ENCODE measurements around the gene MSI2.
A peak's percentile ranks its signal among the peaks of the same experiment; 100 is the strongest.

Gene MSI2

DNA sequence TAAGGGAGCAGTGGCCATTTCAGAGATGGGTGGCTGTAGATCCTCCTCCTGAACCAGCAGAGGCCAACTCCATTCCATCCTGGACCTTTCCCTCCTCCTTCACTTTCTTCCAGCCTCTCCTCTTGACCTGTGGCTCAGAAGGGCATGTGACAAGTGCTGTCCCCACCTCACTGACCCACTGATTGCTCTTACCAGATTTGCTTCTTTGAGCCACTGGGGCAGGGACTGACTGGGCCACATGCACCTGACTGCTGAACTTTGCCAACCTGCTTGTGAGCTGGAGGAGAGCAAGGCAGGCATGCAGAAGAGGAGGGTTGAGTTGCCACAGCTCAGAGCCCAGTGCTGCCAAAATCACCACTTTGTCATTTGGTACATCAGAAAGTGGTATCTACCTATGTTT is 68.3 kb downstream of the MSI2 start:
- DNase-seq, result no peak

DNA sequence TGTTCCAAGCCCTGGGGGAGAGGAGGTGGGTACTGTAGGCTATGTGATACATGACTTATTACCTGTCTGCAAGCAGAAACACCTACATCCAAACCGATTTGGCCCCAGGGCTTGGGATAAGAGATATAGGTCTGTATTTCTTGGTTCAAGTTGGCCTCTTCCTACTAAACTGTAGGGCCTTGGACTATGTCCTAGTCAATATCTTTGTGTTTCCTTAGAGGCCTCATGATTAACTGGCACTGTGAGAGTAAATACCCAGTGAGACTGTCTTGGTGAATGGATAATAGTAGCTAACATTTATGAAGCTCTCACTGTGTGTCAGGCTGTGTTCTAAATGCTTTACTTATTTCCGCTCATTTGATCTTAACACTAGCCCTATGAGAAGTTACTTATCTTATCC is 70.0 kb downstream of the MSI2 start:
- no peak for DNase-seq

DNA sequence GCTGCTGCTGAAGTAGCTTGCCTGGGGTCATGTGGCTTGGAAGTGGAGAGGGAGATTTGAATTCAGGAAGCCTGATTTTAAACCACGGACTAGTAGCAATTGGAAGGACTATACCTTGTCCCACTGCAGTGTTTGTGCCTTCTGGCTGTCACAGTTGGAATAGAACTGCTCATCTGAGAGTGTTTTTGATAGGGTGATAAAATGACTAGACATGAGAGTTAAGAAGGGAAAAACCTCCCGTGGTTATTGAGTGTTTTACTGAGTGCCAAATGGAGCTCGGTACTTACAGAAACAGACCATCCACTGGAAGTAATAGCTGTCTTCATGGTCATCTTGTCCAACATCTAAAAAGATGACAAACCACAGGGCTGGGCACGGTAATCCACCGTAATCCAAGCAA is 70.4 kb downstream of the MSI2 start:
- no peak for DNase-seq

DNA sequence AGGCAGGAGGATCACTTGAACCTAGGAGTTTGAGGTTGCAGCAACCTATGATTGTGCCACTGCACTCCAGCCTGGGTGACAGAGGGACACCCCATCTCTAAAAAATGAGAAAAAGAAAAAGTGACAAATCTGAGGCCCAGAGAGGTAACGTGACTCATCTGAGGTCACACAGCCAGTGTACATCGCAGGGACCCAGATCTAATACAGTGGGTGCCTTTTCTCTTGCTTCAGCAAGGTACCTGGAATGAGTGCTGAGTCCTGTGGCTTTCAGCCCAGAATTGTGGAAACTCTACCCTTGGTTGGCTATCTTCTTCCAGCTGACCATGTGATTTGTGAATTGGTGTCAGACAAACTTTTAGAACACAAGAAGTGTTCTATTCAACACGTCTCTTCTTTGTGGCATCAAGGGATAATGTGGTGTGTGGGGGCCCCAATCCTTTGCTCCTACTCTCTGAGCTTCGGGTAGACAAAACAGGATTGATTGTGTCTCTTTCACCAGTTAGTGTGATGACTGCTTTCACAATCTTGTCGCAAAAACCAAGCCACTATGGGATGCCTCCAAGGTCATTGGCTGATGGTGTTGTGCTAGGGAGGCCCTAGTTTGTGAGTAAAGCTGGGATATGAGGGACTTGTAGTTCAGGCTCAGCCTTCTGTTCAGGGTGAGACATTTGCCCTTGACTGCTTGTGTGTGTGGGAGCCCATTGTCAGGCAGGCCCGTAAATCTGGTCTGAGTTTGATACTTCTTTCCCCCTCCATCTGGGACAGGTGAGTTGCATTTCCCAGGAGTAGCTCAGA is 71.0 kb downstream of the MSI2 start:
- DNase-seq, result no peak

DNA sequence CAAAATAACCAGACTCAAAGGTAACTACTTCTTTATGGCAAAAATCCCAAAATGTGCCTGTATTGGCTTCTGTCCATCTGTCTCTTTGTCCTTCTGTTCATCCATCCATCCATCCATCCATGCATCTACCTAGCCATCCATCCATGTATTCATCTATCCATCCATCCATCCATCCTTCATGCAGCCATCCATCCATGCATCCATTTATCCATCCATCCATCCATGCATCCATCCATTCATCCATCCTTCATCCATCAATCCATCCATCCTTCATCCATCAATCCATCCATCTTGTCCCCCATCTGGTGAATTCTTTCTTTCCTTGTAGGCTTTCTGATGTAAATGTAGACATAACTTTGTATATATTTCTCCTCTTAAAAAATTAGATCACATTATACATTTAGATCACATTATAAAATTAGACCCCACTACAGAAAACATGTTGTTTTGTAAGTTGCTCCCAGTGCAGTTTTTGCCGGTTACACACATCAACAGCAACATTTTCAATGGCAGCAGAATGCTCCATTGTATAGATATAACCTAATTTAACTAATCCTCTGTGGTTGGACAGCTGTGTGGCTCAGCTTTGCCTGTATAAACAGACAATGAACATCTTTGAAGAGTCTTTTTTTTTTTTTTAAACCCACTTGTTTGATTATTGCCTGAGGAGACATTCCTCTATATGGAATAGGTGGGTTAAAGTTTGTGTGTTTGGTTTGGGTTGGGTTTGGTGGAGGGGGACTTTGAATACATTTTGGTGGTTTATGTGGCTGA is 72.0 kb downstream of the MSI2 start:
- DNase-seq, result no peak

DNA sequence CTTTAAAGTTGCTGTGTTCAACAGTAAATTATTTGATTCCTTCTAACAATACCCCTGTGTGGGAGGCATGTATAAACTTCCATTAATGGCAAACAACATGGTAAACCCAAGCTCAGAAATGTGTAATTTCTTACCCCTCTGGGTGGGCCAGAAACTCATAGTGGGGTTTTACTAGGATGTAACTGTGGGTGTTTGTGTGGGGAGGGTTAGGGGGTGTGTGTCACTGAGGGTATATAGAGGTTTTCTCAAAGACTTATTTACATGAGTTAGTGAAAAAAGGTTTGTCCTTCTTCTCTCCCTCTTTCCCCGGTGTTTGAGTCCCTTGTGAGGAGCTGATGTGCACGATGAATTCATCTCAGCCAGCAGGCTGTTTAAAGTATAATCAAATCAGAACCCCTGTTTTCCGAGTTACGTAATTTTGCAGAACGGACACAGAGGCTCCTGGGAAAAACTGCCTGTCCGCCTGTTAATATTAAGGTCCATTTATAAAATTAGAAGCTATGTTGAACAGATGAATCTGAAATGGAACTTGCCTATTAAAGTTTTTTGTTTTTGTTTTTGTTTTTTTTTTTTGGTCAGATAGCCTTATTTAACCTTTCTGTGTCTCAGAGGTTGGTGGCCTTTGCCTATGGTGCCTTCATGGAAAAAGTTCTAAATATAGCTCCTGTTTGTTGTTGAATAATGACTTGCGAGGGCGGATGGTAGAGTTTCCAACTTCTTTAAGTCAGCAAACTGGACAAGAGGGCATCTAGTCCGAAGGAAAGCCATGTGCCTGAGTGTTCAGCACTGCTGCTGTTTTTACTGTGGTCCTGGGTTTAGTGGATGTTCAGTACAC is 73.3 kb downstream of the MSI2 start:
- no peak for DNase-seq

DNA sequence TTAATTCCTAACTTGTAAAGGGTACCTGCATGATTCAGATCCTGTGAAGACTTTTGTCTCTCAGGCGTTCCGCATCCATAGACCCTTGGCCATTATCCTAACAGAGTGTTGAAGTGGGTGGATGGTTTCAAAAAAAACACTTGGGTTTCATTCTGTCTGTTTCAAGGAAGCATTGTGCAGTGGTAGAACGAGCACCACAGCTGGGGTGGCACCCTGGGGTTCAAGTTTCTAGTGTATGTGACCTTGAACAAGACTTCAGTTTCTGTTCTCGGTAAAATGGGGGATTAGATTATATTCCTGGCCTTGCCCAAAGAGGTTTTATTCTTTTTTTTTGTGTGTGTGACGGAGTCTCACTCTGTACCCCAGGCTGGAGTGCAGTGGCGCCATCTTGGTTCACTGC is 74.3 kb downstream of the MSI2 start:
- DNase-seq, result no peak

DNA sequence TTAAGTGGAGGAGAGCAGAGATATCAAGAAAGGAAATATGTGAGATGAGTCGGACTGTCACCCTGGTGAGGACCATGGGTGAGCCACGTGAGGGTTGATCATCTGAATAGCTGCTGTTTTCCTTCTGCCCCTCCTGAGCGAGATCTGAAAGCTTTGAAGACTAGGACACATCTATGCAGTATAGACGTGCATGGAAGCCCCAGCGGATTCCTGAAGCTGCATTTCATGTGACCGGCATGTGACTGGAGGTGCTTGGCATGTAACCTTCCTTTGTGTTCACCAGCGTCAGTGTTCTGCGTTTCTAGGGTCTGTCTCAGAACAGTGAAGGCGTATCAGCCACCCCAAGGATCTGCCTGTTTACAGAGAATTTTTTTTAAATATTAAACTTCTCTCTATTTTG is 75.1 kb downstream of the MSI2 start:
- no peak for DNase-seq

DNA sequence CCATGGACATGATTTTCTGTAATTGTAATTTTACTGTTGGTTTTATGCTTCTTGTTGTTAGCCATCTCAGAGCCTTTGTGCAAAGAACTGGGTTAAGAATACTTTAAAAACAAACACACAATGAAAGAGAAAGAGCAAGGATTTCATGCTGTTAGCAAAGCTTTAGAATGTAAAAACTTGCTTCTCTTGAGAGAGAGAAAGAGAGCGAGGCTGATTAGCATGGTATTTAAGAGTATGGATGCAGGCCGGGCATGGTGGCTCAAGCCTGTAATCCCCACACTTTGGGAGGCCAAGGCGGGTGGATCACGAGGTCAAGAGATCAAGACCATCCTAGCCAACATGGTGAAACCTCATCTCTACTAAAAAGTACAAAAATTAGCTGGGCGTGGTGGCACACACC is 76.2 kb downstream of the MSI2 start:
- no peak for DNase-seq

DNA sequence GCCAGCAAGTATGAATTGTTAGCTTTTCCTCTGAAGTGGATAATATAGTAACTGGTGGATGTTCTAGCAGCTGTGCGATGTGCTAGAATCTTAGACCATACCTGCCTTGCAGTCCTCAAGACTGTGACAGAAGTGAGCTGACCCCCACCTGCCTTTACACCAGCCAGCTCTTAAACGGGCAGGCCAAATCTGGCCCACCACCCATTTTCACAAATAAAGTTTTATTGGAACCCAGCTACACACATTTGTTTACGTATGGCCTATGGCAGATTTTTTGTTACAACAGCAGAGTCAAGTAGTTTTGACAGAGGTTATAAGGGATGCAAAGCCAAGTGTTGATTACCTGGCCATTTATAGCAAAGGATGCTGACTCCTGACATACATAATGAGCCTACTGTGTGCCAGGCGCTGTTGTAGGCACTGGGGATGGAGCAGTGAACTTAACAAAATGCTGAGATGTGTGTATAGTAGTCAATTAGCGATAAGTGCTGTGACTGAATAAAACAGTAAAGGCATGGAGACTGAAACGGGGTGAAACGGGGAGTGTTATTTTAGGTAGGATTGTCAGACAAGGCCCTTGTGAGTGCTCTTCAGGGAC is 79.0 kb downstream of the MSI2 start:
- no peak for DNase-seq

DNA sequence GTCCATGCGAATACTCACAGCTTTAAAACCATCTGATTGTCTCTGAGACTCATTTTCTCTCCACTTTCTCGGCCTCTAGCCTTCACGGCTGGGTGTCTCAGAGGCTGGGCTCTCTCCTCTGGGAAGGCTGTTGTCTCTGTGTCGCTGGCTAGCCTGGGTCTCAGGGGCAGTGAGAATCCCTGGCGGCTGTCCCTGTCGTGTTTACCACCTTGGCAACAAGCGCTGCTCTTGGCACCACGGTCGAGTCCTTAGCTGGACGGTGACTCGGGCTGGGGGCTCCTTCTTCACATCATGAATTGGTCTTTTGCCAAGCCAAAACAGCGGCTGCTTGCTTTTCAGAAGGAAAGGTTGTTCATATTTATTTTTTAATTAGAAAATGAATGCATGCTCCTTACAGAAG is 81.1 kb downstream of the MSI2 start:
- no peak for DNase-seq

DNA sequence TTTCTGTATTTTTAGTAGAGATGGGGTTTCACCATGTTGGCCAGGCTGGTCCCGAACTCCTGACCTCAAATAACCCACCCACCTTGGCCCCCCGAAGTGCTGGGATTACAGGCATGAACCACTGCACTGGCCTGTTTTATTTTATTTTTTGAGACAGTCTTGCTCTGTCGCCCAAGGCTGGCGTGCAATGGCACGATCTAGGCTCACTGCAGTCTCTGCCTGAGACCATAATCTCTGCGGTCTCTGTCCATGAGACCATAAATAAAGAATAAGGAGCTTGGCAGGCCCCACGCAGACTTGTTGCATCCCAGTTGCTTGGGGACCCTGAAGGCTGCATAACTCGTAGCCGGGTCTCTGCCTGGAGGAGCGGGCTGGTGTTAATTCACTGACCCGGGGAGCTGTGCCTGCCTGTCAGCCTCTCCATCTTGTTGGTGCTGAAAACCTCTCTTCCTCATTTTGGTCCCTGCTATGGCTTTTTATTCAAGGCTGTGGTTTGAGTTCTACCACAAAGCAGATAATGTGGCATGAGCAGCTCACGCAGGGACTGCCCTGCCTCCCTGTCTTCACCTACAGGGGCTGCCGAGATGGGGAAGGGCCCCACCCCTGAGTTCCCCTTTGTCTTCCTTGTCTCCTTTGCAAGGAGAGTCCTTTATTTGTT is 82.1 kb downstream of the MSI2 start:
- DNase-seq, result no peak

DNA sequence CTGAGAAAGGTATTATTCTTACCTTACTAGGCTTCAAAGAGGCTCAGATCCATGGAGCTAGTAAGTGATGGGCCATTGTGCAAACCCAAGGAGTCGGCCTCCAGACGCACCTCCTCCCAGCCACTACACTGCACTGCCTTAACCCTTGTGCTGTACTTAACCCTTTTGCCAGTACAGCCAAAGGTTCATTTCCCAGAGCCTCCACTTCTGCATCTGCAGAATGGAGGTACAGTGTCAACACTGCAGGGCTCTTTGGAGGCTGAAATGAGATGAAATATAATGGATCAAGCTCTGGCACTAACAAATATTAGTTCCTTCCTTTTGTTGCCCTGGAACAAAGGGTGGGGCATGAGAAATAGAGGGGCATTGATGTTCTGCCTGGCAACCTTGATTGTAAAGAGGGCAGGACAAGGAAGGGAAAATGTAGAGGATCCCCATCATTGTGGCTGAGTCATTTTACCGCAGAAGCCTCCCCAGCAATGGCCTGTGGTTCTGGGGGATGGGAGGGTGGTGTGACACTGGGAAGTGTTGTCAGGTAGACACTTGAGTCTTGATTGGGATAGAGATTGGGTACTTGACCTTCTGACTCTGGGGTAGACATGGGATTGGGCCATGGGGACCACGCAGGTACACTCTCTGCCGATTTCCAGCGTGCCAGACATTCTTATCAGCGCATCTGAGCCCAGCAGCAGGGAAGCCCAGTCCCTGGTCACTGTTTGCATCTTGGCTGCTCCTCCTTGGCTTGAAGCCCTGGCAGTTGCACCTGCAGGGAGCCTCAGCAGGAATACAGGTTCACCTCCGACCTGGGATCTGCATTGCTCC is 84.0 kb downstream of the MSI2 start:
- no peak for DNase-seq

DNA sequence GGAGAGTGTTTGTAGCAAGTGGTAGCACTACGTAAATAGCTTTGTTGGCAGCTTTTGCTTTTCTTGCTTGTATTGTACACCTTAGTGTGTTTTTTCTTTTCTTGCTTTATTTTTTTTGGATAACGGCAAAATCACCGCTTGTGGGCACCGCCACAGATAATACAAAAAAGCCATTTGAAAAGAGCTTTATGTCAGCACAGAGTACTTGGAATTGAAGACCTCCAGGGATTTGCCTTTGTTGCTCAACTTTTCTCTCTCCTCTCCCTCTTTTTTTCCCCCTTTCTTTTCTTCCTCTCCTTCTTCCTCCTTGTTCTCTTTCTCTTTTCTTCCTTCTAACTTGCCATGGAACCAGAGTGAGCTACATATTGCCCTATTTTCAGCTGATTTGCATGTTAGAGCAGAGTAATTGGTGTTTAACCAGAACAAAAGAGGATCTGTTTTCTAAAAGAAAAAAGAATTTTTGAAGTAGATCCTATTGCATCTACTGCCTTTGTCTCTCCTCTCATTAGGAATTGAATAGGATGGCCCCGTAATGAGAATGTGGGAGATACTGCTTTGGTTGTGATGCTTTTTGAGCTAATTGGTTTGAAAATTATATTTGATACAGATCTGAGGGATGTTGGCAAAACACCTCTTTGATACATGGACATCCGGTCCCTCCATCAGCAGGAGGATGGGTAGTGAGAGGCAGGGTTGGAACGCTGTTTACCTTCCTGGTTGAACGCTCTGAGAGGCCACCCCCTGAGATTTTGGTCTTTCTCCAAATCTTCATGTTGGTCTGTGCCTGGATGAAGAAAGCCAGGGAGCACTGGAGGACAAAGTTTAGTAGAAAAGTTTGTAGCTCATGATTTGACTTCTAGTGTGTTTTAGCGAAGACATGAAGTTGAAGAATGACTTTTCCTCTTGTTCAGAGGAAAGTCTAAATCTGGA is 85.6 kb downstream of the MSI2 start:
- no peak for DNase-seq

DNA sequence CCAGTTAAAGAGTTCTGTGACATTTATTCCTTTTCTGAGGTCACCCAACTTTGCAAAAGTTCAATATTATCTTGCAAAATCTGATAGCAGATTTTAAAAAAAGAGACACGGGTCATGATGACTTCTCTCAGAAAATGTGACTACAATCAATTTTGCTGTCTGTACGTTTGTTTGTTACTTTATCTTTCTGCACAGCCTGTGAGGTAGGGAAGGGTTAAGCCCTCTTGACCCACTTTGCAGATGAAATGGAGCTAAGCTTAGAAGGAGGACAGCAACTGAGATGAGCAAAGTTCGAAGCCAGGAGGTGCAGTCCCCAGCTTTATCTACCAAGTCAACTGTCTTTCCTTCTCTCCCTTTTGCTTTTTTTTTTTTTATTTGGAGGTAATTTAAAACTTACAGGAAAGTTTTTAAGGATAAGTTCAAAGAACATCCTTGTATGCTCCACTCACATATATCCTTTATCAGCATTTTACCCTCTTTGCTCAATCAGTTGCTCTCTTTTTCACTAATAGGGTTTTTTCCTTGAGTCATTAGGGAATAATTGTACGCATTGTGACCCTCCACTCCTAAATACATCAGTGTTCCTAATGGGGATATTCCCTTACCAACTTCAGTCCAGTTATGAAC is 86.8 kb downstream of the MSI2 start:
- no peak for DNase-seq

DNA sequence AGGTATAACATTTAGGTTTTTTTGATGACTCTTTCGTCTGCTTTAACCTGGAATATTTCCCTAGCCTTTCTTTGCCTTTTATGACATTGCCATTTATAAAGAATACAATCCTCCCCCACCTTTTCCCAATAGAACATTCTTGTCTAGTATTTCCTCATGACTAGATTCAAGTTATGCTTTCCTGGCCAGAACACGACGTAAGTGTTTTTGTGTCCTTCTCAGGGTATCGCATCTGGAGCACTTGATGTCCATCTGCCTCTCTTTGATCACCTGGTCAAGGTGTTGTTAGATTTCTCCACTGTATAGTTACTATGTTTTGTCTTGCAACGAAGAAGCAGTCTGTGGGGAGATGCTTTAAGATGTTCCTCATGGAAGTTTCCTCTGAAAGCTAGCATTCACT is 87.4 kb downstream of the MSI2 start:
- peak; percentile 61 for DNase-seq

DNA sequence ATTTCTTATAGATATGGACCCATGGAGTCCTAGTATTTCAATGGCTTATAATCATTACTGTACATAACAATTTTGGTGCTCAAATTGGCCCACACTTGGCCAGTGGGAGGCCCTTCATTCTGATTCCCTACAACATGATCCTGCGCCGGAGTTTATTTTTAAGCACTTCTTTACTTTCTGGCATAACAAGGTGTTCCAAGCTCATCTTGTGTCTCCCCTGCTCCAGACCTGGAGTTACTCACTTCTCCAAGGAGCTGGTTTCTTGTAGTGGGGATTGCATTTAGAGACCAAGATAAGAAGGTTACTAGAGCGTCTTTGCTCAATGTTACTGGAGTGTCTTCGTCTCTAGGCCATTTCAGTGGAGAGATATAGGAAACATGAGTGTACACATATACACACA is 87.9 kb downstream of the MSI2 start:
- no peak for DNase-seq

DNA sequence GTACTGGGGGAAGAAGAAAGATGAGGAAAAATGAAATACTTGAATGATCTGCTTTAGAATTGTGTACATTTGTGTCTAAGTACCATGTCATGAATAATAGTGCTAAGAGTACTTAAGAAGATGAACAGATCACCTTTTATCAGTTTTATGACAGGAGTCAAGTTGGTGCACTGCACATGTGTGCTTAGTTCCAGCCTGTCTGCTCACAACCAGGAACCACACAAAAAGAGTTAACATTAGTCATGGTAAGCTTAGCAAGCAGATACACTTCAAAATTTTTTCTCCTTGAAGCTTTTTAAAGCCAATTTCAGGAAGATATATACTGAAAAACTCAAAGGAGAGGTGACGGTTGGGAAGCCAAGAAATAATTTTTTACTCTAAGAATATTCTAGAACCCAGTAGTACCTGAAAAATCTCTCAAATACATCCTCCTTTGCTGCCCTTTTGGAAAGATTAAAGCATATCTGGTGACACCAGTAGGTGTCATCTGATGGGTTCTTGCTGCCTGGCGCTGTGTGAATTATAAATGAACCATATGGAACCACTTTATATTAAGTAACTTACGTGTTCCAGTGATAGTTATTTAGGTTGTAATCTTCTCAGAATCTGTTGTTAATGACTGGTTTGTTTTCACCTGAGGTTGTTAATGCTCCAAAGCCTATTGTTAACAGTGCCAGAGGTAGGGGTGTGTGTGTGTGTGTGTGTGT is 93.4 kb downstream of the MSI2 start:
- DNase-seq, result no peak

DNA sequence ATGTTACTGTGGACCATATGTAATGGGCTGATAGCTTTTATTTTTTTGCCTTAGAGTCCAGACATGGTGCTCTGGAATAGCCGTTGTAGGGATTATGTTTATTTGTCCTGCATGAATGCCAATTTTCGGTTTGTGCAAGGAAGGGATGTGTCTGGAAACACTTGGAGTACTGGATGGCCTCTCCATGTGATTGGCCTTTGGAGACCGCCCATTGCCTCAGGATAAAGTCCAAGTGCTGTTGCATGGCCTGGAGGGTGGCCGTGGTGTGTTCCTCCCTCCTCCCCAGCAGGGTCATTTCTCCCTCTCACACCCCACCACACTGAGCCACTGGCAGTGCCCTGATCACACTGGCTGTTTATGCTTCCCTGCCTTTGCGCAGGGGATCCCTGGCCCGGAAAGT is 93.9 kb downstream of the MSI2 start:
- DNase-seq, result no peak
